H9 (cell line): ENCODE results near the gene FAM210A. TPM values are rescaled to one million over a fixed set of nuclear protein-coding genes. Genes with fewer than 3 reads are reported as not detected.

Experiments used
- DNase-seq: peaks from one replicate; pipeline ENCODE4 v3.0.0-alpha.2; 2017
- H2AFZ ChIP-seq: one replicate; pipeline ENCODE4 v1.6.1; 2013; ENCODE audit warnings: mild to moderate bottlenecking, low read length, control low read depth, moderate library complexity
- H2AK5ac ChIP-seq: 2 replicates; pipeline ENCODE4 v1.6.1; 2013; ENCODE audit warnings: low read length, control low read depth, mixed read lengths; ENCODE audit not compliant: insufficient read length
- H2BK120ac ChIP-seq: one replicate; pipeline ENCODE4 v1.6.1; 2013; ENCODE audit warnings: low read depth, mild to moderate bottlenecking, low read length, control low read depth, inconsistent platforms; ENCODE audit not compliant: poor library complexity, severe bottlenecking
- H2BK12ac ChIP-seq: 2 replicates; pipeline ENCODE4 v1.6.1; 2013; ENCODE audit warnings: low read length, control low read depth, mixed read lengths, low read depth; ENCODE audit not compliant: insufficient read length
- H2BK15ac ChIP-seq: 2 replicates; pipeline ENCODE4 v1.6.1; 2013; ENCODE audit warnings: low read depth, low read length, control low read depth
- H2BK20ac ChIP-seq: one replicate; pipeline ENCODE4 v1.6.1; 2013; ENCODE audit warnings: low read depth, mild to moderate bottlenecking, low read length, control low read depth, inconsistent platforms; ENCODE audit not compliant: poor library complexity, severe bottlenecking
- H2BK5ac ChIP-seq: 2 replicates; pipeline ENCODE4 v1.6.1; 2013; ENCODE audit warnings: low read length, control low read depth, mixed read lengths; ENCODE audit not compliant: insufficient read length
- H3K14ac ChIP-seq: 2 replicates; pipeline ENCODE4 v1.6.1; 2013; ENCODE audit warnings: low read length, control low read depth; ENCODE audit not compliant: insufficient read depth
- H3K18ac ChIP-seq: 2 replicates; pipeline ENCODE4 v1.6.1; 2013; ENCODE audit warnings: low read depth, mild to moderate bottlenecking, mixed read lengths, low read length, control low read depth; ENCODE audit not compliant: insufficient read length
- H3K23ac ChIP-seq: 2 replicates; pipeline ENCODE4 v1.6.1; 2013; ENCODE audit warnings: low read length, control low read depth, mixed read lengths, low read depth; ENCODE audit not compliant: insufficient read length
- H3K23me2 ChIP-seq: 2 replicates; pipeline ENCODE4 v1.6.1; 2013; ENCODE audit warnings: low read depth, mild to moderate bottlenecking, mixed read lengths, low read length, control low read depth; ENCODE audit not compliant: insufficient read length, poor library complexity, severe bottlenecking
- H3K27ac ChIP-seq: 2 replicates; pipeline ENCODE4 v1.5.1; 2013; ENCODE audit warnings: low read length, control low read depth, mixed read lengths, low read depth; ENCODE audit not compliant: insufficient read length
- H3K27me3 ChIP-seq: 2 replicates; pipeline ENCODE4 v1.6.1; 2013; ENCODE audit warnings: low read length, control low read depth, inconsistent platforms; ENCODE audit not compliant: insufficient read depth
- H3K4ac ChIP-seq: 2 replicates; pipeline ENCODE4 v1.6.1; 2013; ENCODE audit warnings: low read depth, mild to moderate bottlenecking, control low read depth, inconsistent platforms, low read length, moderate library complexity
- H3K4me1 ChIP-seq: 2 replicates; pipeline ENCODE4 v1.6.1; 2013; ENCODE audit warnings: low read length, control low read depth, inconsistent platforms; ENCODE audit not compliant: insufficient read depth
- H3K4me2 ChIP-seq: 2 replicates; pipeline ENCODE4 v1.6.1; 2013; ENCODE audit warnings: low read length, control low read depth, mixed read lengths; ENCODE audit not compliant: insufficient read length, insufficient read depth
- H3K56ac ChIP-seq: 2 replicates; pipeline ENCODE4 v1.6.1; 2013; ENCODE audit warnings: low read depth, mild to moderate bottlenecking, mixed read lengths, low read length, control low read depth; ENCODE audit not compliant: insufficient read length
- H3K79me1 ChIP-seq: 2 replicates; pipeline ENCODE4 v1.6.1; 2013; ENCODE audit warnings: low read depth, mild to moderate bottlenecking, moderate library complexity, low read length, control low read depth, inconsistent platforms; ENCODE audit not compliant: insufficient read depth, poor library complexity, severe bottlenecking
- H3K79me2 ChIP-seq: 2 replicates; pipeline ENCODE4 v1.6.1; 2013; ENCODE audit warnings: low read length, control low read depth, inconsistent platforms; ENCODE audit not compliant: insufficient read depth
- H3K9ac ChIP-seq: 2 replicates; pipeline ENCODE4 v1.6.1; 2013; ENCODE audit warnings: low read length, control low read depth, mixed read lengths; ENCODE audit not compliant: insufficient read length; ENCODE audit errors: extremely low read depth
- H3K9me3 ChIP-seq: one replicate; pipeline ENCODE4 v1.6.1; 2013; ENCODE audit warnings: low read depth, low read length, inconsistent platforms; ENCODE audit not compliant: control insufficient read depth
- H3T11ph ChIP-seq: one replicate; pipeline ENCODE4 v1.6.1; 2013; ENCODE audit warnings: mild to moderate bottlenecking, low read length, control low read depth, inconsistent platforms
- H4K20me1 ChIP-seq: one replicate; pipeline ENCODE4 v1.6.1; 2013; ENCODE audit not compliant: control insufficient read depth, insufficient read length, insufficient read depth
- H4K5ac ChIP-seq: 2 replicates; pipeline ENCODE4 v1.6.1; 2013; ENCODE audit warnings: low read depth, mild to moderate bottlenecking, mixed read lengths, low read length, control low read depth; ENCODE audit not compliant: insufficient read length
- H4K8ac ChIP-seq: replicated peaks from 2 replicates; pipeline ENCODE4 v1.6.1; 2013; ENCODE audit warnings: low read length, control low read depth, mixed read lengths, low read depth; ENCODE audit not compliant: insufficient read length
- H4K91ac ChIP-seq: 2 replicates; pipeline ENCODE4 v1.6.1; 2013; ENCODE audit warnings: low read depth, mild to moderate bottlenecking, moderate library complexity, mixed read lengths, low read length, control low read depth; ENCODE audit not compliant: insufficient read length
- H3K27ac Mint-ChIP-seq, 3 experiments: 2 replicates in 2 of 3; 3 replicates in 1 of 3; pipeline ENCODE4 v1.8.0; 2020 to 2021; ENCODE audit warnings: mixed read lengths in 3 of 3, mild to moderate bottlenecking in 1 of 3, moderate library complexity in 1 of 3
- H3K27me3 Mint-ChIP-seq: 2 replicates; pipeline ENCODE4 v1.8.0; 2021; ENCODE audit warnings: low read depth, mild to moderate bottlenecking, moderate library complexity, mixed read lengths
- H3K36me3 Mint-ChIP-seq, 3 experiments: 2 replicates in 2 of 3; 3 replicates in 1 of 3; pipeline ENCODE4 v1.8.0; 2020 to 2021; ENCODE audit warnings: low read depth in 3 of 3, mixed read lengths in 3 of 3; ENCODE audit not compliant: insufficient read depth in 1 of 3
- H3K4me1 Mint-ChIP-seq, 2 experiments: 2 replicates each; pipeline ENCODE4 v1.8.0; 2020; ENCODE audit warnings: mixed read lengths in 2 of 2
- H3K4me3 Mint-ChIP-seq, 2 experiments: 2 replicates in 1 of 2; 3 replicates in 1 of 2; pipeline ENCODE4 v1.8.0; 2020 to 2021; ENCODE audit warnings: mild to moderate bottlenecking in 2 of 2, mixed read lengths in 2 of 2, moderate library complexity in 1 of 2
- H3K9me3 Mint-ChIP-seq, 2 experiments: 2 replicates in 1 of 2; 3 replicates in 1 of 2; pipeline ENCODE4 v1.8.0; 2020; ENCODE audit warnings: mild to moderate bottlenecking in 2 of 2, mixed read lengths in 2 of 2, moderate library complexity in 1 of 2
- CTCF ChIP-seq: fragments of 200-600 bp; sonication (generic); conservative IDR thresholded peaks from 3 replicates; pipeline ENCODE4 v1.8.0; 2021; ENCODE audit warnings: antibody characterized with exemption, mild to moderate bottlenecking
- WGBS: extraction: QIAGEN DNeasy Blood & Tissue Kit; methylation state at CpG from one replicate; pipeline ENCODE4 v1.1.7; 2013; ENCODE audit warnings: missing lambda C conversion rate, low lambda C conversion rate, mixed read lengths; ENCODE audit not compliant: insufficient read length; ENCODE audit errors: extremely low coverage; 5-methylcytosine and 5-hydroxymethylcytosine counted together
- total RNA-seq: library from RNA; stranded (reverse); gene quantifications from 2 replicates; pipeline ENCODE4 v1.2.1, GENCODE V29; 2021

FAM210A gene
- total RNA-seq, 1 experiment from 2014 or later: 22.5 TPM

GRCh38 chr18:13684546-13684945 is 41.8 kb downstream of the FAM210A start:
- Histone ChIP-seq H4K20me1 (no peaks in the 10 kb centered on the region), H3K9me3 (no peaks in the 10 kb centered on the region), H3K23me2 (no peaks in the 10 kb centered on the region), H3K27me3 (no peaks in the 10 kb centered on the region), H3K4me2 (no peak overlapping the region), H2BK5ac (no peak overlapping the region), H3K9ac (no peak overlapping the region), H3K4ac (no peak overlapping the region), H4K8ac (no peak overlapping the region), H2BK15ac (no peak overlapping the region), H2AK5ac (no peak overlapping the region), H2BK20ac (no peak overlapping the region), H4K91ac (no peak overlapping the region), H2AFZ (no peak overlapping the region), H2BK120ac (no peak overlapping the region), H3K14ac (no peak overlapping the region), H3K18ac (no peak overlapping the region), H3K79me1 (peaks cover 5% of the 10 kb centered on the region), H3K23ac (no peak overlapping the region), H3K56ac (no peak overlapping the region), H3K4me1 (no peaks in the 10 kb centered on the region), H3K79me2 (peaks cover 4% of the 10 kb centered on the region; the same call in 1 of the 2 replicates), H3T11ph (no peak overlapping the region), H4K5ac (no peak overlapping the region), H2BK12ac (no peak overlapping the region), H3K27ac (no peak overlapping the region)
- WGBS: no CpG with 5 or more reads among the region's 4 CpGs
- peaks cover 7 to 8% (median 7%) of the 10 kb centered on the region in 3 experiments for H3K36me3 Mint-ChIP-seq
- H3K9me3 Mint-ChIP-seq: peaks cover 7% of the 10 kb centered on the region in 2 experiments; a peak in 4 of 5 replicates
- H3K4me3 Mint-ChIP-seq: no peak overlapping the region
- H3K27ac Mint-ChIP-seq: no peak overlapping the region
- DNase-seq: no peak
- H3K27me3 Mint-ChIP-seq: no peaks in the 10 kb centered on the region
- H3K4me1 Mint-ChIP-seq: peaks cover 3 to 8% of the 10 kb centered on the region in 2 experiments; a peak in 3 of 4 replicates
- TF ChIP-seq CTCF: no peak
